GM10266 (cell line): ENCODE results near the gene DPYD.

Experiments
- DNase-seq: peaks from one replicate; pipeline ENCODE4 v3.0.0; 2012; ENCODE audit errors: extremely low spot score
- TF ChIP-seq, protein P1 (sequence below): IDR thresholded peaks from 2 replicates; pipeline ENCODE4 v1.5.1; 2012; ENCODE audit warnings: mild to moderate bottlenecking, low read depth; ENCODE audit not compliant: control insufficient read depth, insufficient read depth; ENCODE audit errors: missing control alignments

DPYD gene

GRCh38 chr1:97934491-97934890, 13.7 kb upstream of the DPYD start:
- no peak for DNase-seq
- TF ChIP-seq, protein P1, sequence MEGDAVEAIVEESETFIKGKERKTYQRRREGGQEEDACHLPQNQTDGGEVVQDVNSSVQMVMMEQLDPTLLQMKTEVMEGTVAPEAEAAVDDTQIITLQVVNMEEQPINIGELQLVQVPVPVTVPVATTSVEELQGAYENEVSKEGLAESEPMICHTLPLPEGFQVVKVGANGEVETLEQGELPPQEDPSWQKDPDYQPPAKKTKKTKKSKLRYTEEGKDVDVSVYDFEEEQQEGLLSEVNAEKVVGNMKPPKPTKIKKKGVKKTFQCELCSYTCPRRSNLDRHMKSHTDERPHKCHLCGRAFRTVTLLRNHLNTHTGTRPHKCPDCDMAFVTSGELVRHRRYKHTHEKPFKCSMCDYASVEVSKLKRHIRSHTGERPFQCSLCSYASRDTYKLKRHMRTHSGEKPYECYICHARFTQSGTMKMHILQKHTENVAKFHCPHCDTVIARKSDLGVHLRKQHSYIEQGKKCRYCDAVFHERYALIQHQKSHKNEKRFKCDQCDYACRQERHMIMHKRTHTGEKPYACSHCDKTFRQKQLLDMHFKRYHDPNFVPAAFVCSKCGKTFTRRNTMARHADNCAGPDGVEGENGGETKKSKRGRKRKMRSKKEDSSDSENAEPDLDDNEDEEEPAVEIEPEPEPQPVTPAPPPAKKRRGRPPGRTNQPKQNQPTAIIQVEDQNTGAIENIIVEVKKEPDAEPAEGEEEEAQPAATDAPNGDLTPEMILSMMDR: no peak

GRCh38 chr1:97929874-97930851, 9.3 kb upstream of the DPYD start:
- DNase-seq: no peak
- TF ChIP-seq, protein P1: no peak

- TF ChIP-seq, protein P1: no peak
- no peak for DNase-seq
Measured at GRCh38 chr1:97926017-97926708, 5.3 kb upstream of the DPYD start.

DNA sequence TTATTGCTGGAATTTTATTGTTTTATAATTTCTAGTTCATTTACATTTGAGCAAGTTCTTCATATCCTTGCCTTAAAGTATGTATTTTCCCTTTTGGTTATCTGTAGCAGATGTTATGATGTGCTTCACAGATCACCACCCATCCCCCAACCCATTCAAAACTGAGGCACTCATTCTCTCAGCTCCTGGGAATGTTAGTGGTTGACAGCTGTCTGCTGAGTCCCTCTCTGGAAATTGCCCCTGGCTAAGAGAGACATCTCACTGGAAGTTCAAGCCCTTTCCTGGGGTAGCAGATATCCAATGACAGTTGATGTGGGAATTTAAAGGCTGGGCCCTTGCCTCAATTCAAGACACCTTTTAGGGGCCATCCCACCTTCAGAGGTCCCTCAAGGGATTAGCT, 4.3 kb upstream of the DPYD start:
- DNase-seq: no peak
- TF ChIP-seq, protein P1: no peak

DNA sequence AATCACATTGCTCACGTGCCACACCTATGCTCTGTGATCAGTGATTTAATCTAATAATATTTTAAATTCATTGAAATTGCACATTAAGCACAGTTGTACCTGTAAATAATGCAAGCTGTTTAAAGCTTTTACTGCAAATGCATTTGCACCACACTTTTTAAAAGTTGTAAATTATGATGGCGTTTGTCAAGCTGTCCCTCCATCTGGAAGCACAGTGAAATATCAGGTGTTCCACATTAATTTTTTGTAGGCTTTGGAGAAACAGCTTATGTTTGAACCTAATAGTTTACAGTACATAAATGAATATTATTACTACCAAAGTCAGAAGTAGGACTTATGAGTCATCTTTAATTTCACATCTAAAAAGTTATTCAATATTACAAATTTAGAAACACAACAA, 3.0 kb upstream of the DPYD start:
- DNase-seq: no peak
- TF ChIP-seq, protein P1: no peak

- no peak for DNase-seq
- TF ChIP-seq, protein P1: no peak
Measured at GRCh38 chr1:97920276-97920831, 480 bp downstream of the DPYD start.

DNA sequence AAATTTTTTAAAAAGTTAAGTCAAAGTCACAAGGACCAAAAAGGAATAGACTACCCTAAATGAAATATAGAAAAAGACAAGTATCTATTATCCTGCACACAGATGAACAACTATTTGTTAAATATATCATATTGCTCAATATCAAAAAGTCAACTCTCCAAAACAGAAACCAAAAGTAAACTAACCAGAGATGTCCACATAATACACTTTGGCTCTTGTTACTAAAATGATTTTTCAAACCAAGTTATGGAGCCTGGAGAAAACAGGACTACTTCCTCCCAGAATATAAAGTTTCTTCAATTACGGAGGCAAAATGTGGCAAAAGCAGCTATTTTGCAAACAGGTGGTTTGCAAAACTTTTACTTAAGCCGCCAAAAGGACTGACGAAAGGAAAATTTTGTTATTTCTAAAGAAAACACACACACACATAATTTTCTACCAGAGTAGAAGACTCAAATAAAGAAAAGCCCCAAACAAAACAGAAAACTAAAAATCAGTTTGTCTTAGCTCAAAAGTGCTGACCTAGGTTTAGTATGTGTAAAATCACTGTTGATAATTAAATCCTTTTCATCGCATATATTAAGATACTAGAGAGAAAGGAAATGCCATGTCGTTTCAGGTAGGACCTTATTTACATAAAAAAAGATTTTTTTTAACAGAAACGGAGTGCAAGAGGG, 1.1 kb downstream of the DPYD start:
- TF ChIP-seq, protein P1: no peak
- DNase-seq: peak; percentile 17
